GM18909 (cell line): ENCODE results near the gene LRMDA.
"Not testable (repeated sequence)": the region's sequence is repeated elsewhere in the genome, so short reads cannot be mapped to it uniquely, and the experiment has no call there.

Source experiments
- ATAC-seq: cut with Tn5 transposase; IDR thresholded peaks from one replicate; pipeline ENCODE4 v1.9.1; 2021; ENCODE audit warnings: mild to moderate bottlenecking; ENCODE audit not compliant: unreplicated experiment, poor library complexity

The LRMDA gene

DNA sequence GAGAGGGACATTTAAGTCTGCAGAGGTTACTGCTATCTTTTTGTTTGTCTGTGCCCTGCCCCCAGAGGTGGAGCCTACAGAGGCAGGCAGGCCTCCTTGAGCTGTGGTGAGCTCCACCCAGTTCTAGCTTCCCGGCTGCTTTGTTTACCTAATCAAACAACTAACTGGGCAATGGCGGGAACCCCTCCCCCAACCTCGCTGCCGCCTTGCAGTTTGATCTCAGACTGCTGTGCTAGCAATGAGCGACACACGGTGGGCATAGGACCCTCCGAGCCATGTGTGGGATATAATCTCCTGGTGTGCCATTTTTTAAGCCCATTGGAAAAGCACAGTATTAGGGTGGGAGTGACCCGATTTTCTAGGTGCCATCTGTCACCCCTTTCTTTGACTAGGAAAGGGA is 716.8 kb downstream of the LRMDA start:
- not testable (repeated sequence) for ATAC-seq

DNA sequence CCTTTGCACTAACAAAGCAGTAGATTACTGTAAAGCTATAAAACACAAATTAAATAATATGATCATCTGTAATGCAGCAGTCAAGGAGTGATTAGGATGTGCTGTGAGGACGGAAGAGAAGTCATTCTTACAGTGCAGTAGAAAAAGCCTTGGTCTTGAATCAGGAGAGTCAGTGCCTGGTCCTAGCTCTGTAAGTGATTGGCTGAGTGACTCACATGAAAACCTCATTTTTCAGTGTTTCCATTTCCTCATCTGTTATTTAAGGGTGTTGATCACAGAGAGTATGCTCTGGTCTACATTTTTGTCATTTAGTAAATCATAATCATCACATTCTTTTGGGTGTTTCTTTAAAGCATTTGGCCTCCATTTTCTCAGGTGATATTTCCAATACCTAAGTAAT is 717.8 kb downstream of the LRMDA start:
- no peak for ATAC-seq

DNA sequence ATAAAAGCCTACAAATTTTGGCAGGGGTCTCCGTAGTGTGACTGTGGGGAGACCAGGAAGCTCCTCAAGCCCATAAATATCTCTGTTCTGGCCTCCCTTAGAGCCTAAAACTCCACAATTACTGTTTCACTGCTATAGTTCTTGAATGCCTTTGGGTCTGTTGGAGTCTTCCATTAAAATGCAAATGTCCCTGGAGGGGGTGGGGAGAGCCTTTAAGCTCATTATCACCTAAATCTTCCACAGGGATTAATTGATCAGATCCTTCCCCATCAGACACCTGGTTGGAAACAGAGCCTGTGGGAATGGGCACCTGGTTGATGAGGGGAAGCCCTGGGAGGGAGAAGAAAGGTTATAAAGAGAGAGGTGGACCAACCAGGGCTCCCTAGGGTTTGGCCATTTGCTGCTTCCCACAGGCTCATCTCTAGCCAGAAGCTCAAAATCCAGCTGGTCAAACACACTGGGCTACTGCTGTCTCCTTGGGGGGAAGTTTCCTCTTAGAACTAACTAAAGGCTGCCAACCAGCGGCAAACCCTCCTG is 718.2 kb downstream of the LRMDA start:
- ATAC-seq = no peak

DNA sequence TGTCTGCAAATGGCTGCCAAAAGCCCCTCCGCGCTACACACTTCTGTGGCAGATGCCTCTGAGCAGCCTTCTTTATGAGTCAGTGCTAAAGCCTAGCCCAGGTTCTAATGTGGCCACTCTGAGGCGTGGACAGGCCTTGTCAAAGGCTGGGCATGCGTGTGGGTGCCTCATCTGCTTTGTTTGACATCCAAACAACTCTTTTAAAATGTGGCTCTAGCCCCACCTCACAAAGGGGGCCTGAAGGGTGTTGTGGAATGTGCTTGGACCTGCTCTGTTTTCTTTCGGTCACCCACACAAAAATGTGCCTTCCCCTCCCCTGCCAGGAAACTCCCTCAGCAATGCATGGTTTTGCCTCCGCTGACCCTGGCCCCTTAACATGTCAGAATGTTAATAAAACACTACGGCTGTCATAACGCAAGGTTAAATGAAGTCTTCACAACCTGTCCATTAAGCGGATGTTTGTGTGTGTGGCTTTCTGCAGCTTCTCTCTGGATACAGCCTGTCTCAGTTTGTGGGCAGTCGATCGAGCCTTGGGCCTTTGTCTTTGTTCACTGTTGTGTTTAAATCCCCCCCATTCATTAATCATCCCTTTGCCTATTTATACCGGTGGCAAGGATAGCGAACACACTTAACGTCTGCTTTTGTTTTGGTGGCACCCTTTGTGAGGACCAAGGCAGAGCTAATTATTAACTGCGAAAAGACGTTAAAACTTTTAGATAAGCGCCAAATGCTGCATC is 718.9 kb downstream of the LRMDA start:
- no peak for ATAC-seq

DNA sequence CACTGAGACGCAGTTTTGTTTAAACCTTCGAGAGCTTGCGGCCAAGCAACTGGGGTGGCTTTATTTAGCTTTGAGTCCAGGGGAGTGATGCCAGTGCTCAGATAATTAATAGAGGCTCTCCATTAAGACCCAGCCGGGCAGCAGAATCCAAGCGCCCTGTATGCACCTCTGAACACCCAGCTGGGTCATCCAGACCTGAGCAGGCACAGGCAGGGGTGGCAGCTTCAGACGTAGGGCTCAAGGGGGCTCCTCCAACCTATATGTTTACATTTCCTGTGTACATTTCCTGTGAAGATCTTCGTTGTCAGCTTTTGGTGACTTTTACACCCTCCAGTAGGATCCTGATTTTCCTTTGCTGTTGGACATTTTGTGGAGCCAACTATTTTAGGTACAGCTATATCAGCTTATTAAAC is 719.5 kb downstream of the LRMDA start:
- no peak for ATAC-seq

DNA sequence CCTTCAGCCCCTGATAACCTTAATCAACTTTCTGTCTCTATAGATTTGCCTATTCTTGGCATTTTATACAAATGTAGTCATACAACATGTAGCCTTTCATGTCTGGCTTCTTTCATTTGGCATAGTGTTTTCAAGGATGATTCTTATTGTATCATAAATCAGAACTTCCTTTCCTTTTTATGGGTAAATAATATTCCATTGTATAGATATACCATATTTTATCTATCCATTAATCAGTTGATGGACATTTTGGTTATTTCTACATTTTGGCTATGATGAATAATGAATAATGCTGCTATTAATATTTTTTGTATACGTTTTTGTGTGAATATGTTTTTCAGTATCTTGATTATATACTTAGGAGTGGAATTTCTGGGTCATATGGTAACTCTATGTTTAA is 720.8 kb downstream of the LRMDA start:
- no peak for ATAC-seq

DNA sequence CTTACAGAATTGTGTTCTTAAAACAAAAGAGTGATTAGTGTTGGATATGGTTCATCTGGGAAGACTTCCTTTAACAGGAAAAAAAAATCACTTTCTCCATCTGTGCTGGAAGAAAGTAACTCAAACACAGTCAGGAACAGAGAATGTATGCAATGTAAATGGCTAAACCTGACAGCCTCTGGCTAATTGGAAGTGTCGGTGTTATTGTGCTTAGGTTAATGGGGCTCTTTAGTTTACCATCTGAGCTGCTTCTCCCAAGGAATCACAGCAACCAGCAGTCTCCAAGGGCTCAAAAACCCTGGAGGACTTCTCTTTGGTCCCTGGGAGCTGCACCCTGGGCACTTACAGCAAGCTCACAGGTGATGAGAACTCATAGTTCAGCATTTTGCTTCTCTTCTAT is 724.5 kb downstream of the LRMDA start:
- ATAC-seq = no peak

DNA sequence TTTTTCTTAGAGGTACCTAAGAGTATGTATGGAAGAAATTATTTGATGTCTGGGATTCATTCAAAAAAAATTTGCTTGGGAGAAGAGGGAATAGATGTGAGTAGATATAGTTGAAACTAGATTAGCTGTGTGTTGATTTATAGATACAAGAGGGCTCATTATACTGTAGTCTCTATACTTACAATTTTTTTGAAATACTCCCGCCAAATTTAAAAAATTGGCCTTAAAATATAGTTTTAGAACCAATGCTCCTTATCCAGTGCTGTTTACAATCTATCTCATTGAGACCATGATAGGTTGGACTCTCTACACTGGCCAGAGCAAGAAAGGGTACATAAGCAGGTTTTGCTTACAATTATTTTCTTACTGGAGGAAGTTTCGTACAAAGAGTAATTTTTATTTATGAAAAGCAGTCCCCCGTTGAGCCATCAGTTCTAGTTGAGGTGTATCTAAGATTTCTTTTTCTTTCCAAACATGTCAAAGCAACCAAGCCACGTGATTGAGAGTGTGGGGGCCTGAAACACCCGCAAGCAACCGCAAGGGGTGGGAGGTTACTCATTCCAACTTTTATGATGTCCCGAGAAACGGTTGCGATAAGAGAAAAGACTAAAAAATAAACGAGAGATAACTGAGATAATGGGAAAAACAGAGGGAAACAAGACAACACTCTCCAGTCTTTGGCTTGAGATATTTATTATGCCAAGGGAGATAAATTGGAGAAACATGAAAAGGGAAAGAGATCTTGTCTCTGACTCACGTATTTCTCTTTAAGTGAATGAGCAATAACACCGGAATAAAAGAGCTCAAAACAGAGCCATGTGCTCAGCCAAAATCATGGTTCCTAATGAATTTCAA is 729.2 kb downstream of the LRMDA start:
- no peak for ATAC-seq

DNA sequence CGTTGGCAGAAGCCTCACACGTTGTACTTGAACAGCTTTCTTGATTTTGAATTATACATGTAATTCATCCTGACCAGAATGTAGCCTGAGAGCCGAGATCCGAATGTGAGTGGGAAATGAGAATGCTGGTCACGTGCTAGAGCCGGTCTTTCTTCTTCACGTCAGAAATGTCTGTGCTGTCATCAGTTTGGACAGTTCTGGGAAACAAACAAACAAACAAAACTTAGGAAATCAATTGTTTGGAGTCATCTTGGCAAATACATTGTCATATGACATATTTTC is 729.8 kb downstream of the LRMDA start:
- ATAC-seq = no peak

DNA sequence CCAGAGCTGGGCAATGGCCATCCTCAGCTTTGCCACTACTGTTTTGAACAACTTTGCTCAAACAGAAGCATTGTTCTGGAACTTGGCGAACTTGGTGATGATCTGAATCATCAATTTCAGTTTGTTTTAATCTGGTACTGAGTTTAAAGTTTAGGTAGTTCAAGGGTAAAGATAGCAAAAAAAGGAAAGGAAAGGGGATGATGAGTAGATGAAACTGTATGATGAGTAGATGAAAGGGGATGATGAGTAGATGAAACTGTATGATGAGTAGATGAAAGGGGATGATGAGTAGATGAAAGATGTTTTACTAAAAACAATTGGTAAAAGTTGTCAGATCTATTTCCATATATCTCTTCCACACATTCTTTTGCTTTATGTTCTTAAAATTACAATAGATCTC is 737.0 kb downstream of the LRMDA start:
- ATAC-seq = no peak

DNA sequence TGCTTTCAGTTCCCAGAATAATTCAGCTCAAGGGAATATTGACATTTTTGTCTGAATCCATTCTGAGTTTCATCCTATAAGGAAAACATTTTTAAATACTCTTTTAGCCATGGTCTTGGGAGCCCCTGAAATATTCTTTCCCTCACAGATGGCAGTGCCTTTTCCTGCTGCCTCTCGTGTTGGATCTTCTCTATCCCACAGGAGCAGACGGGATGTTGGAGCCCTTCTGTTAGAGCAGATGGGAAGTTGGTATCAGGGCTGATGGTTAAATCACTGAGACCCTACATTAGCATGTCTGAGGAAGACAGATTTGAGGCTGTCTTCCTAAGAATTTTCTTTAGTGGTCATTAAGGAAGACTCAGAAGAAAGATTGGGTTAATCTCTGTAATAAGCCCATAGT is 737.8 kb downstream of the LRMDA start:
- ATAC-seq = no peak

DNA sequence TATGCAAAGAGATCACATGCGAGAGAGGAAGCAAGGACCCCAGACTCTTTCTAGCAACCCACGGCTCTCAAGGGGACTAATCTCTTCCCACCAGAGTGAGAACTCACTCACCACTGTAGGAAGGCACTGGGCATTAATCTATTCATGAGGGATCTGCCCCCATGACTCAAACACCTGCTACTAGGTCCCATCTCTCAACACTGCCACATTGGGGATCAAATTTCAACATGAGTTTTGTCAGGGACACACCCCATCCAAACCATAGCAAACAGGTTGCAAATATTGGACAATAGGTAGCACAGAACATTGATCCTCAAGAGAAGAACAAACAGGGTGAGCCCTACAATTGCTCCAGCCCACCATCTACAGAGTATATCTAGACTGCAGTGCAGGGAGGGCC is 740.6 kb downstream of the LRMDA start:
- ATAC-seq = no peak

DNA sequence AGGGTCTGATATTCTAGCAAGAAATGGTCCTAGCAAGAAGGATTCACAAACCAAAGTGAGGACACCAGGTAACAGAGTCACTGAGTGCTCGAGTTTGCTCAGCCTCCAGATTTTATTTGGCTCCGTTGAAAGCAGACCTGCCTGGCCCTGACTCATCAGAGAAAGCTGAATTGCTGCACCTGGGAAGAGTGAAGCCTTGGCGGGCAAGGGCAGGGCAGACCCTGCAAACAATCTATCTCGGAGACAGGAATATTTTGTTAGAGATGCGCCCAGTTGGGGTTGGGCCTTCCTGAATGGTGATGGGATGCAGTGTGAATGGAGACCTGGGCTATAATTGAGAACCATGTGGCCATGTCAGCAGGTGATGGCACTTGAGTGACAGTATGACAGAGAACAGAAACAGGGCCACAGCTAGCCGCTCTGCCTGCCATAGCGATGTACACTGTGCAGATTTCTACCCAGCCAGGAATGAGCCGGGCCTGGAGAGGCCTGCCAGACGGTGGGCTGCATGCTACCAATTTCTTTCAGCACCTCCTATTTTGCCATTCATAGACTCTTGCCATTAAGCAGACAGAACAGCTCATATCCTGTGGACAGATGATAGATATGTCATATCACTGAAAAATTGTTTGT is 744.2 kb downstream of the LRMDA start:
- no peak for ATAC-seq

DNA sequence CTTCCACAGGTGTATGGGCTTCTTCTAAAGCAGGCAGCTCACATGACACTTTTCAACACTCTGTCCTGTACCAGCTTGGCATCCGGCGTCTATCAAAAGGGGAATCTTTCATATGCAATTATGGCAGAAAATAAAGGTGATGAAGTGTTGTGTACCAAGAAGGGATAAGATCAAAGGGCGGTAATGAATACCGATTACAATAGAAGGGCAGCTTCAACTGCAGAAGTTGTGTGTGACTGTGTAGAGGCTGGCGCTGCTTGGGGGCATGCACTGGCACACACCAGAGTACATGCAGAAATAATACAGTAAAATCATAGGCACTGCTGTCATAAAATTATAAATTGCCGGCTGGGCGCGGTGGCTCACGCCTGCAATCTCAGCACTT is 744.7 kb downstream of the LRMDA start:
- ATAC-seq = no peak

DNA sequence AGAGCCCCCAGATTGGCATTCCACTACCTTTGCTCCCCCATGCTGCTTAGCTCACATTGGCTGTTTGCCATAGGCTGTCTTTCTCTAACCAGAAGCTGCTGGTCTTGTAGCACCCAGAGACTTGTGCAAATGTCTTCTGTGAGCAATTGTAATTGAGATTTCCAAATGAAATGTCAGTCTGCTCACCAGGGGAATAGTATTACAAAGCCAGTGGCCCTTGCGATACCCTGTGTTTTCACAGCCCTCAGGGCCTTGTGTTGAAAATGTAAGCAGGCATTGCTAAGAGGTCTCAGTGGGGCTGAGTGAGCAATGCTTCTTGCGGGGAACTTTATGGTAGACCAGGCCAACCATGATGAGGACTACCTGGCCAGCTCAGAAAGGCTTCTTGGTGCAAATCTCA is 746.5 kb downstream of the LRMDA start:
- no peak for ATAC-seq

DNA sequence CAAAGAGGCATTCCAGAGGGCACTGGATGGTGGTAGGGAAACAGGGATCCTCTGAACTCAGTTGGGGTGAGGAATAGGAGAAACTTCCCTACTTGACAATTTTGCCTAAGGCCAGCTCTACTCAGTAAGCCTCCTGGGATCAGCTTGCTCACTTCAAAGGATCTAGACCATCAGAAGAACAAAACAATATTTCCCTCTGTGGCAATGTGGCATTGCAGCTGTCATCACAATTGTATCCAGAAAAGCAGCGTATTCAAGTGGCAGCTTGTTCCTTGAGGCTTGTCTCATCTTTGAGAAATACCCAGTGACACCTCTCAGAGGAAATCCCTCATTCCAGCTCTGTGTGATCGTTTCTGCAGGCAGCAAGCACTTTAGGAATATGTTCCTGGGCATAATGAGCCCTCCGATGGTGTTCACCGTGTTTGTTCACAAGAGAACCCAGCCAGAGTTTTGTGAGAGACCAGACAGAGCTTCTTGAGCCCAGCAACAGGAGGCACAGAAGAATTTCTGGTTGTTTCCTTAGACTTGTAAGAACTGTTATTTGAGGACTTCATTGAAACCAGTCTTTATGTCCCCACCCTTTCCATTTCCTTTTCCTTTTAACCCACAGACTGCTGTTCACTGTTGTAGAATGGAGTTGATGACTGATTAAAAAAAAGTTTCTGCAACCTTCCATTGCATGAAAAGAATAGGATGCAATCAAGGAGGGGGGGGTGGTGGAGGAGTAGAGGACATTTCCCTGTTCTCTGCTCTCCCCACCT is 747.3 kb downstream of the LRMDA start:
- ATAC-seq = no peak

DNA sequence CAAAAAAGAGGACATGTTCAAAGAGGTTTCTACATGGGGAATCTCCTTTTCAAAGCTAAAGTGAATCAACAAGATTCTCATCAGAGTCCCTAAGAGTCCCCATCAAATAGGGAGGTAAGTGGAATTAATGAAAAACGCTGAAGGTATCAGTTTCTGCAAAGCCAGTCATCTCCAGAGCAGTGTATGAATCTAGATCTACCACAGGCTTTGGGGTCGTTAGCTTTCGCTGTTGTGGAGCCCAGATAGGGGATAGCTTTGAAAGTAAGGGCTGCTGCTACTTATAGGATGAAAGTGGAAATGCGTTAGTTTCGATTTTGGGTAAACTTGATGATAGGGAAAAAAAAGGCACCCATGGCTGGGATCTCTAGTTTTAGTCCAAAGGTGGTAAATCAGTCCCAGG is 748.4 kb downstream of the LRMDA start:
- no peak for ATAC-seq

DNA sequence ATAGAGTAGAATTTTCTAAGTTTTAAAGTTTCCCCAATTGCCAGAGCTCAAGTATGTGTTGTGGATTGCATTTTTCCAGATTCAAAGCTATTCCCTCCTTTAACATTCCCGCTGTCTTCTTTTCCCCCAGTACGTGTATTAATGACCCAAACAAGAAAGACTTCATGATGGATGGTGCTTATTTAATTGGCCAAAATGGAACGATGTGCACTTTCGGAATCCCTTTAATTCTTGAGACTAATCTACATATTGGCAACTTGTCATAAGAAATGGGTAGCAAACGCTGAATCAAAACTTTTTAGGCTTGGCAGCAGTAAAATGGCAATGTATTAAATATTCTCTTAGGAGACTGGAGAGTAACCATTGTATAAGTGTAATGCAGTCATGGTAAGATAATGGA is 753.2 kb downstream of the LRMDA start:
- ATAC-seq = no peak

DNA sequence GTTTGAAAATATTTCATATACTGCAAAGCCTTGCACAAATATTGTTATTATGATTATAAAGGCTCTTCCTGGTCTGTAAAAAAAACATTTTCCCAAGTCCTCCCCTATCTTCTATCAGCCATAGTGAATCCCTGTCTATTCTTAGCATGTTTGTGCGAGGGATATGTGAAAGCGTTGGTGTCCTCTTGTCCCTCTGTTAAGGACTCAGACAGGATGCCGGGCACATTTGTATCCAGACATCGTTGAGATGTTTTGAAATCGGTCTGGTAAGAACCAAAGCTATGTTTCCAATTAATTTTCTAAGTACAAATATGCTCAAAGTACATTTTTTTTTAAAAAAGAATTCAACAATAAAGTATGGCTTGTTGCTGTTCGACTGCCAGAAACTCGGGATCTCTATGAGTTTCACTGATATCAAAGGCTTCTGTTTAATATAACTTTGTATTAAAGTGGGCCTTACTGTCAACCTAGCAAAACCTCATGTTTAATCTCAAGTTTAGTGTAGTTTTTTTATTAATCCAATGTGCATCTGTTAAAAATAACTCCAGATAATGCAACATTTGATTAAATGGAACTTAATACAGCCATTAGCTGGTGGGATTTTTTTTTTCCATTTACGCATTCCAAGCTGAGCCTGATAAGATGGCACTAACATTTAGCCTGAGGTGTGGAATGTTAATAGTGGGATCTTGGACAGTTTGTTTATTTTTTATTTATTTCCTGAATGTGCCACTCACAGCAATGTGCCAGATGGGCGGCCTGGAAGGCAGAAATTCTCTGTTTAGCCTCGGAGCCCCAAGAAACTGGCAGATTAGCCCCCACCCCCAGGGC is 754.3 kb downstream of the LRMDA start:
- no peak for ATAC-seq

DNA sequence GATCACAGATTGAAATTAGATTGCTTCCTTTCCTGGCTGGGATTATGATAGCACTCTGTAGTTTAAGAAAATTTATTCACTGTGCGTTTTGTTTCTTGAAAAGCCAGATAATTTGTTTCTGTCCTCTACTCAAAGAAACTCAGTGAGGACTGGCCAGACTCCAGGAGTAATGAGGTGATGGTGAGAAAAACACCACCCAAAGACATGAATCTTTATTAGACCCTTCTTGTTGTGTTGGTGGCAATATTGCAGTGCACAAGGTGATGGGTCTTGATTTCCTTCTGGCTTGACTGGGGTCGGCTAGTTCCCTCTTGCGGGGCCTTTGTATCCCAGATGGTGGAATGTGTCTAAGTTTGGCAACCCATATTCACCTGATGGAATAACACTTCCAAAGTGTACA is 756.8 kb downstream of the LRMDA start:
- no peak for ATAC-seq
